K562 (cell line): ENCODE measurements around the gene DIP2C. TPM values are rescaled to one million over a fixed set of nuclear protein-coding genes. Genes with fewer than 3 reads are reported as not detected.

Experiments
- ATAC-seq: fragments of 200-7000 bp; cut with Tn5 transposase; 3 replicates; pipeline ENCODE4 v1.9.1; 2020; ENCODE audit warnings: moderate library complexity
- BruUV-seq: library from RNA; stranded (reverse); fragments of 400-500 nt; replicated peaks from 2 replicates; lab custom pipeline; 2021; lab: Mats Ljungman, UMichigan
- CTCF ChIA-PET: fragments of 300-600 bp; formaldehyde crosslinking; extraction: SDS; loops from one replicate; lab custom pipeline; 2021; ENCODE audit warnings: low intra/inter-chr PET ratio; lab: Yijun Ruan, JAX
- POLR2A ChIA-PET: fragments of 300-600, 350-650 bp; sonication (Branson Sonifier 250); formaldehyde crosslinking; extraction: SDS; loops from one replicate; lab custom pipeline; 2021; ENCODE audit warnings: antibody characterized with exemption, inconsistent platforms; lab: Yijun Ruan, JAX
- DNase-seq, 4 experiments: peaks; one replicate each; pipeline versions ENCODE4 v3.0.0 to v3.0.0-alpha.2; 2011 to 2018; ENCODE audit warnings: low spot score in 3 of 4, mixed read lengths in 3 of 4; ENCODE audit errors: extremely low read depth in 1 of 4
- FAIRE-seq: peaks from 2 replicates; lab custom pipeline; 2011; peaks lifted over from hg19 to GRCh38; lab: Jason Lieb, UNC
- H2AFZ ChIP-seq: 2 replicates; pipeline ENCODE4 v1.6.0; 2011; ENCODE audit warnings: low read depth, low read length, control low read depth, inconsistent platforms
- H3K27ac ChIP-seq: fragments of 200-600 bp; 3 replicates; pipeline ENCODE4 v1.8.0; 2011; ENCODE audit warnings: low read depth, mild to moderate bottlenecking, control low read depth, inconsistent platforms, low read length, moderate library complexity, mixed read lengths; ENCODE audit errors: extremely low read depth
- H3K27me3 ChIP-seq, 2 experiments: fragments of 300-600 bp in 1 of 2; 2 replicates in 1 of 2; 3 replicates in 1 of 2; pipeline versions ENCODE4 v1.6.0 to v1.8.0; 2011; ENCODE audit warnings: inconsistent platforms in 2 of 2, low read length in 2 of 2, mild to moderate bottlenecking in 1 of 2, mixed read lengths in 1 of 2, moderate library complexity in 1 of 2; ENCODE audit not compliant: control insufficient read depth in 2 of 2, insufficient read depth in 2 of 2
- H3K36me3 ChIP-seq: fragments of 300-600 bp; 3 replicates; pipeline ENCODE4 v1.8.0; 2011; ENCODE audit warnings: mild to moderate bottlenecking, low read length, inconsistent platforms; ENCODE audit not compliant: control insufficient read depth, insufficient read depth
- H3K4me1 ChIP-seq, 2 experiments: fragments of 200-600 bp in 1 of 2; replicated peaks in 1 of 2; 2 replicates in 1 of 2; 3 replicates in 1 of 2; pipeline versions ENCODE4 v1.5.1 to v1.8.0; 2011; ENCODE audit warnings: inconsistent platforms in 2 of 2, low read length in 2 of 2, mild to moderate bottlenecking in 1 of 2, mixed read lengths in 1 of 2, moderate library complexity in 1 of 2; ENCODE audit not compliant: control insufficient read depth in 2 of 2, insufficient read depth in 2 of 2
- H3K4me2 ChIP-seq: 2 replicates; pipeline ENCODE4 v1.6.1; 2011; ENCODE audit warnings: low read length, control low read depth, inconsistent platforms, mixed read lengths; ENCODE audit not compliant: insufficient read depth
- H3K4me3 ChIP-seq: fragments of 200-600 bp; sonication (generic), shearing (Covaris generic); 2 replicates; pipeline ENCODE4 v1.5.1; 2016; ENCODE audit warnings: control low read depth, inconsistent platforms
- H3K79me2 ChIP-seq: fragments of 200-600 bp; 3 replicates; pipeline ENCODE4 v1.8.0; 2011; ENCODE audit warnings: low read length, inconsistent platforms; ENCODE audit not compliant: control insufficient read depth, insufficient read depth
- H3K9ac ChIP-seq, 2 experiments: 2 replicates each; pipeline versions ENCODE4 v1.6.0 to v1.6.1; 2011; ENCODE audit warnings: low read depth in 2 of 2, low read length in 2 of 2, control low read depth in 1 of 2, inconsistent platforms in 1 of 2, mild to moderate bottlenecking in 1 of 2, mixed read lengths in 1 of 2; ENCODE audit not compliant: insufficient read depth in 1 of 2
- H3K9me1 ChIP-seq: one replicate; pipeline ENCODE4 v1.6.0; 2011; ENCODE audit warnings: inconsistent platforms, mild to moderate bottlenecking, low read length, moderate library complexity; ENCODE audit not compliant: control insufficient read depth, insufficient read depth
- H3K9me3 ChIP-seq: replicated peaks from 2 replicates; pipeline ENCODE4 v1.5.1; 2011; ENCODE audit warnings: low read depth, low read length, inconsistent platforms; ENCODE audit not compliant: control insufficient read depth, insufficient read depth
- H4K20me1 ChIP-seq: replicated peaks from 2 replicates; pipeline ENCODE4 v1.6.1; 2011; ENCODE audit warnings: low read length, inconsistent platforms, mixed read lengths; ENCODE audit not compliant: control insufficient read depth, insufficient read depth
- MEIS2 ChIP-seq: fragments of 450-650 bp; IDR thresholded peaks from 2 replicates; pipeline ENCODE4 v1.6.1; 2014; ENCODE audit warnings: mild to moderate bottlenecking; ENCODE audit not compliant: partially characterized antibody
- PBX2 ChIP-seq, 2 experiments: IDR thresholded peaks in 1 of 2; conservative IDR thresholded peaks in 1 of 2; 2 replicates each; pipeline ENCODE4 v1.6.1; 2016; ENCODE audit warnings: low read depth in 2 of 2, mild to moderate bottlenecking in 1 of 2, missing compliant biosample characterization in 1 of 2, missing genetic modification characterization in 1 of 2, moderate library complexity in 1 of 2
- PHB2 ChIP-seq: fragments of 450-650 bp; IDR thresholded peaks from 2 replicates; pipeline ENCODE4 v1.6.1; 2017; ENCODE audit warnings: low read depth
- ZHX1 ChIP-seq: fragments of 150-350 bp; conservative IDR thresholded peaks from 2 replicates; pipeline ENCODE4 v1.6.1; 2014; ENCODE audit warnings: low read length
- ZSCAN29 ChIP-seq: fragments of 450-650 bp; IDR thresholded peaks from 2 replicates; pipeline ENCODE4 v1.6.1; 2017
- WGBS: fragments of 100-300 bp; shearing (Covaris generic); methylation state at CpG from one replicate; pipeline ENCODE4 v1.1.6; 2016; ENCODE audit warnings: low coverage, mixed read lengths; ENCODE audit not compliant: insufficient coverage; ENCODE audit errors: missing lambda C conversion rate; 5-methylcytosine and 5-hydroxymethylcytosine counted together
- in situ Hi-C: fragments of 300-500 bp; cut with MboI; formaldehyde crosslinking; loops from 4 replicates; pipeline ENCODE4 v1.15.0; 2018; ENCODE audit warnings: inconsistent platforms, mixed read lengths
- intact Hi-C: fragments of 100-400 bp; cut with micrococcal nuclease; formaldehyde crosslinking; loops from 2 replicates; pipeline ENCODE4 v1.14.2; 2022
- polyA plus RNA-seq, 8 experiments: library from polyadenylated mRNA; depleted of rRNA in 4 of 8; stranded (reverse) in 5 of 8; unstranded in 3 of 8; fragments of >200 nt; fragmentation: Nextera tagmentation in 2 of 8; fragmentation: Illumina TruSeq in 1 of 8; extraction: Ambion mirVana in 2 of 8; extraction: Trizol in 1 of 8; gene quantifications; 2 replicates each; pipeline versions ENCODE4 v1.2.1 to v1.2.3, GENCODE V29; 2011 to 2014; ENCODE audit warnings: inconsistent platforms in 1 of 8, missing spikeins in 1 of 8
- total RNA-seq, 7 experiments: library from RNA; depleted of rRNA in 6 of 7; stranded (reverse); fragments of >200 nt in 6 of 7; fragmentation: Illumina TruSeq in 2 of 7; extraction: Trizol in 2 of 7; gene quantifications; 2 replicates each; pipeline versions ENCODE4 v1.2.1 to v1.2.3, GENCODE V29; 2011 to 2021; ENCODE audit warnings: low replicate concordance in 1 of 7
- TF ChIP-seq, protein P1 (sequence below): fragments of 450-650 bp; formaldehyde crosslinking; IDR thresholded peaks from 2 replicates; pipeline ENCODE4 v1.4.0; 2020; ENCODE audit warnings: mild to moderate bottlenecking, mixed read lengths

The DIP2C gene
- total and polyA plus RNA-seq, 9 of the 15 experiments (the other 6 are each of a cell fraction or from before 2014, with no cell fraction given), result 0.01 TPM; not detected in 8

- TF ChIP-seq ZHX1, result no peak
- no peak for TF ChIP-seq PHB2
These were observed 23.0 kb downstream of the DIP2C start (continued) for GRCh38 chr10:666237-667012.

DNA sequence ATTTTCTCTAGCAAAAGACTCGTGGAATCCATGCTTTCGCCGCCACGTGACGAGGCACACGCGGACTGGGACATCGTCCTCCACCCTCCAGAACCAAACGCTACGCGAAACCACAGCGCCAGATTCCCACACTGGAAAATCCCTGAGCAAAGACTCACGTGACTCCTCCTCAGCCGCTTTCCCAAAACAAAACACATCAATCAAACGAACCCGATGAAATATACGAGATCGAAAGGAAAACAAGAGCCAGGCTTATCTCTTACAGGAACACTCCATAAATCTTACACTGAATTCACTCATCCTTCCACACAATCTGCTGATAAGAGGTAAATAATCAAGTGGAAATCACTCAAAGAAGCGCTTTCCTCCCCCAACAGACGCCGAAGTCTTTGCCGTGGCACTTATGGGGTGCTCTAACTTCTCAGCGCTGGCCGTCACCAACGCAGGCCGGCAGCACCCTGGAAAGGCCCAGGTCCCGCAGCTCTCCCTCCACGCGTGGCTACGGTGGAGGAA lies 23.8 kb downstream of the DIP2C start:
- in situ Hi-C loops, result no loop called here
- H3K4me2 ChIP-seq, result no peak overlapping the region
- no peak for ATAC-seq
- 2% methylated on average over 26 of the region's 30 CpGs for WGBS
- no peak overlapping the region for H3K27ac ChIP-seq
- no peaks in the 10 kb centered on the region for H3K9me1 ChIP-seq
- no peaks in the 10 kb centered on the region for H3K4me1 ChIP-seq
- DNase-seq, result no peak
- intact Hi-C loops, result no loop called here
- peaks cover 23 to 49% of the 10 kb centered on the region in 2 experiments; a peak in 4 of 5 replicates for H3K27me3 ChIP-seq
- no peak overlapping the region for H3K4me3 ChIP-seq
- H3K79me2 ChIP-seq, result no peaks in the 10 kb centered on the region
- TF ChIP-seq ZSCAN29 (no peak), MEIS2 (peak; percentile 56), PBX2 (CRISPR knock-in tag; IDR thresholded peaks at IDR 0.05; ENCODE audit: low read depth) (no peak), PBX2 (tag; conservative IDR thresholded peaks at IDR 0.05; ENCODE audit: low read depth) (peak; percentile 59)
- TF ChIP-seq, protein P1, sequence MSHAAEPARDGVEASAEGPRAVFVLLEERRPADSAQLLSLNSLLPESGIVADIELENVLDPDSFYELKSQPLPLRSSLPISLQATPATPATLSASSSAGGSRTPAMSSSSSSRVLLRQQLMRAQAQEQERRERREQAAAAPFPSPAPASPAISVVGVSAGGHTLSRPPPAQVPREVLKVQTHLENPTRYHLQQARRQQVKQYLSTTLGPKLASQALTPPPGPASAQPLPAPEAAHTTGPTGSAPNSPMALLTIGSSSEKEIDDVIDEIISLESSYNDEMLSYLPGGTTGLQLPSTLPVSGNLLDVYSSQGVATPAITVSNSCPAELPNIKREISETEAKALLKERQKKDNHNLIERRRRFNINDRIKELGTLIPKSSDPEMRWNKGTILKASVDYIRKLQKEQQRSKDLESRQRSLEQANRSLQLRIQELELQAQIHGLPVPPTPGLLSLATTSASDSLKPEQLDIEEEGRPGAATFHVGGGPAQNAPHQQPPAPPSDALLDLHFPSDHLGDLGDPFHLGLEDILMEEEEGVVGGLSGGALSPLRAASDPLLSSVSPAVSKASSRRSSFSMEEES (CRISPR knock-in tag), result peak; percentile 76
- no peak for FAIRE-seq
- no peak overlapping the region for H3K9ac ChIP-seq
- H2AFZ ChIP-seq, result no peak overlapping the region
- peaks cover 5% of the 10 kb centered on the region; the same call in 1 of the 2 replicates for H4K20me1 ChIP-seq
- peaks cover 6% of the 10 kb centered on the region; the same call in 1 of the 2 replicates for H3K9me3 ChIP-seq
- ChIA-PET CTCF (no interaction called here), POLR2A (interaction anchor here (0.7 kb wide), 1 partner anchor 10 kb away, joined by 4 read pairs; no protein-coding TSS in a partner anchor)
- no TSS peak for BruUV-seq
- no peaks in the 10 kb centered on the region for H3K36me3 ChIP-seq
